CD4-positive, alpha-beta T cell treated with Interleukin-6 for 4 hours (primary cell): ENCODE measurements around the gene SOWAHD.
"Not testable (repeated sequence)": the region's sequence is repeated elsewhere in the genome, so short reads cannot be mapped to it uniquely, and the experiment has no call there.

ENCODE experiments used
- DNase-seq: peaks from one replicate; pipeline ENCODE4 v3.0.0-alpha.2; 2020; ENCODE audit warnings: mixed read lengths

The SOWAHD gene

DNA sequence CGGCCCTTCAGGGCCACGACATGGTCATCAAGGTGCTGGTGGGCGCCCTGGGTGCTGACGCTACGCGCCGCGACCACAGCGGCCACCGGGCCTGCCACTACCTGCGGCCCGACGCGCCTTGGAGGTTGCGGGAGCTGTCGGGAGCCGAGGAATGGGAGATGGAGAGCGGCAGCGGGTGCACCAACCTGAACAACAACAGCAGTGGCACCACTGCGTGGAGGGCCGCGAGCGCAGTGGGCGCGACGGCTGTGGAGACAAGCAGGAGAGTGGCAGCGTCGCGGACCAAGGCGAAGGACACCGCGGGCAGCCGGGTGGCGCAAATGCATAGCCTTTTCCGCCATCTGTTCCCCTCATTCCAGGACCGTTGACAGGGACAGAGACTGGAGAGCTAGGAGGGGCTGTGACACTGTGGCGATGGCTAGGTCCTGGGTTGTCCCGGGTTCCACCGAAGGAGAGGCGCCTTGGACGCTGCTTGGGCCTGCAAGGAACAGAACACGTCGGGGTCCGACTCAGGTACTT is 919 bp downstream of the SOWAHD start:
- DNase-seq = no peak

DNA sequence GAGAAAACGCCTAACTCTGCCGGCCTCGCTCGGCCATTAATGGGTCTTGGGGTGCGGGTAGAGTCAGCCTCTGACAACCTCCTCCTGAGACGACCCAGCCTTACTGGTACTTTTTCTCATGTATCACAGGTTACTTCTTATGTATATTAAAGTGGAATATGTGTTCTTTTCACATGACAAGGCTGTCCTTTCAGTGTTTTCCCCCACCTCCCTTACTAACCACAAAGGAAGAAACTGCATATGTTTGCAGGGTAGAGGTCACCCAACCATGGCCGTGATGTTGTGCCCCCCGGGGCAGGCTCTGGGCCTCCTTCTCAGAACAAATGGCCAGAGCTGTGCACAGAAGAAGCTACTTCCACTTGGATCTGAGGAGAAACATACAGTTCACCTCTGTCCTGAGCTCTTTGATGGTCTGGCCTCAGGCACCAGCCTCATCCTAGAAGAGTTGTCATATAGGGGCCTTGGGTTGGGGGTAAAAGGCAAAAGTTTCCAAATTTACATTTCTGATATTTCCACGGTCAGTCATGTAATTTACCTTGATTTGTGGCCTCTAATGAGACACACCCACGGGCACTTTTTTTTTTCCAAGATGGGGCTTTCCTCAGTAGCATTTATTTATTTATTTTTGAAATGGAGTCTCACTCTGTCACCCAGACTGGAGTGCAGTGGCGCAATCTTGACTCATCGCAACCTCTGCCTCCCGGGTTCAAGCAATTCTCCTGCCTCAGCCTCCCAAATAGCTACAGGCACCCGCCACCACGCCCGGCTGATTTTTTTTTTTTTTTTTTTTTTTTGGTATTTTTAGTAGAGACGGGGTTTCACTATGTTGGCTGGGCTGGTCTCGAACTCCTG is 1.9 kb downstream of the SOWAHD start:
- no peak for DNase-seq

DNA sequence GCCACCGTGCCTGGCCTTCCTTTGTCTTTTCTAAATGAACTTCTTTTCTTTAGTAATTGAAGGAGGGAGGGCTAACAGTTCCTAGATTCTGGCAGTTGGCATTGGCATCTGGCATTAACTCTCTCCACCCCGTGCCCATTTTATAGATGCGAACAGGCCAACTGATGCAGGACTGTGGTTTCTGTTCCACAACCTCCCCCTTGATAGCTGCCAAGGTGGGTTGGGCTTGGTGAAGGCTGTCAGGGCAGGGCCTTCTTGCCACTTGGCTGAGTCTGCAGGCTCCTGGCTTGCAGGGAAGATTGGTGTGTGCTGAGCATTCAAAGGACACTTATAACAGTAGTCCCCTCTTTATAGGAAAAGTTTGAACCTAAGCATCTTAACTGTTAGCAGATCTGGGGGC is 4.3 kb downstream of the SOWAHD start:
- DNase-seq = no peak

DNA sequence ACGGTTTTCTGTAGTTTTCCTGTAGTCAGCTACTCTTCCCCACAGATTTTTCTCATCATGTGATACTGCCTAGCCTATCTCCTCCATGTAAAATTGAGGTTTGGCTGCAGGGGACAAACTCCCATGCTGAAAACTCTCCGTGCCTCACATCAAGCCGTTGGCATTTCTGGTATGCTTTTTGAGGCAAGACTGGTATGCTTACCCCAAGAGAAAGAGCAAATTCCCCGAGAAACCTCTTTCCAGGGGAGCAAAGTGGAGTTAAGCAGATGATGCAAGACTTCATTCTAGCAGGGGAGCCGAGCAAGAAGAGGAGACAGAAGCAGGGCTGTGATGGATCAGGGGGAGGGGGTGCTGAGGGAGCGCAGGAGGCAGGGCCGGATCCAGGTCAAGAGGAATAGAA is 4.8 kb downstream of the SOWAHD start:
- no peak for DNase-seq

DNA sequence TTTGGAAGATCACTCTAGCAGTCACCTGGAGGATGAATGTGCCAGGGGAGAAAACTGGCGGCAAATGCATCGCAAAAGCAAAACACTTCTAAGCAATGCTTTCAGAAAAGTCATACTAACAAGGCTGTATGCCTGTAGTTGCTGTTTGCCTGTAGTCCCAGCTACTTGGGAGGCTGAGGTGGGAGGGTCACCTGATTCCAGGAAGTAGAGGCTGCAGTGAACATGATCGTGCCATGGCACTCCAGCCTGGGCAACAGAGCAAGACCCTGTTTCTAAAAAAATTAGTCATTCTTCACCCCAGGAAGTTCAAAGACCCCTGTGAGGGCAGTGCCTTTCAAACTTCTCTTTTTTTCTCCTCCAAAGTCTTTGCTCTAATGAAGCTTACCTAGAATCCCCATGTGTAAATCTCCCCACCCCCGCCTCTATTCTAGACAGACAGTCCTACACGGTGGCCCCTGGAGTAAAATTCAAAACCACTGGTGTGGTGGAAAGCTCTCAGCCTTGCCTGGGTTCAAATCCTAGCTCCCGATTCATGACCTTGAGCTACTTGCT is 5.5 kb downstream of the SOWAHD start:
- no peak for DNase-seq

DNA sequence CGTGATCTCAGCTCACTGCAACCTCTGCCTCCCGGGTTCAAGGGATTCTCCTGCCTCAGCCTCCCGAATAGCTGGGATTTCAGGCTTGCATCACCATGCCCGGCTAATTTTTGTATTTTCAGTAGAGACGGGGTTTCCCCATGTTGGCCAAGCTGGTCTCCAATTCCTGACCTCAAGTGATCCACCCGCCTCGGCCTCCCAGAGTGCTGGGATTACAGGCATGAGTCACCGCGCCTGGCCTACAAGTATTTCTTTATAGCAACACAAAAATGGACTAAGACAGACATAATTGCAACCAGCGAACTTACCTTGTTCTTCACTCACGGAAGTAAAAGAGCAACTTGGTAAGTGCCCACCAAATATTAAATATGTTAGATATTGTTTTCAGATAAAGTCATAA is 10.0 kb downstream of the SOWAHD start:
- DNase-seq = not testable (repeated sequence)

DNA sequence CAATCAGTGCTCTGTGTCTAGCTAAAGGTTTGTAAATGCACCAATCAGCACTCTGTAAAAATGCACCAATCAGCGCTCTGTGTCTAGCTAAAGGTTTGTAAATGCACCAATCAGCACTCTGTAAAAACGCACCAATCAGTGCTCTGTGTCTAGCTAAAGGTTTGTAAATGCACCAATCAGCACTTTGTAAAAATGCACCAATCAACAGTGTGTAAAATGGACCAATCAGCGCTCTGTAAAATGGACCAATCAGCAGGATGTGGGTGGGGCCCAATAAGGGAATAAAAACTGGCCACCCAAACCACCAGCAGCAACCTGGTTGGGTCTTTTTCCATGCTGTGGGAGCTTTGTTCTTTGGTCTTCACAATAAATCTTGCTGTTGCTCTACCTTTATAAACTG is 11.0 kb downstream of the SOWAHD start:
- DNase-seq = not testable (repeated sequence)

DNA sequence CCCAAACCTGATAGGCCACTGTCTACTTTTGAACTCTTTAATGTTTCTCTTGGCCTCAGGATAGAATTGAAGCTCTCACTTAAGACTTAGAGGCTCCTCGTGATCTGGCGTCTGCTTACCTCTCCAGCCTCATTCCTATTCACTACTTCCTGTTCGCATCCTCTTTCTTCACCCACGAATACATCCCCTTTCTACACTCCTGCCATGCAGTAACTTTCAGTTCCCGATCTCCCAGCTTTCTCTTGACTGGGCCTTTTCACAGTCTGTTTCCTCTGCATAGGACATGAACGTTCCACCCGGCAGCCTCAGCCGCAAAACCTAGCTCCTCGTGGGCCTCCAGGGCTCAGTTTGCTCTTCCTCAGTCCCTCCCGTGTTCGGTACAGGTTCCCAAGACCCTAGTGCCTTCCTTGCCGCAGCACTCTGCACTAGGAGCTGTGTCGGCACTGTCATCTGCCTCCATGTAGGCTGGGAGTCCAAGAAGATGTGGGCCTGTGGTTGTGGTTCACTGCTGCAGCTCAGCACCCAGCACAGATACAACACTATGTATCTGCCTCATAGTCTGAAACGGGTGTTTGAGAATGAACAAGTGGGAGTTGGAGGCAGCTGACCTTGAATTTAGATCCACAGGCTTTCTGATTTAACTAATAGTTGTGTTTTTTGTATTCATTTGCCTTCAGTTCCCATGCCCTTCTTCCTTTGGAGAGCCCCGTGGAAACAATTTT is 17.3 kb downstream of the SOWAHD start:
- DNase-seq = no peak

DNA sequence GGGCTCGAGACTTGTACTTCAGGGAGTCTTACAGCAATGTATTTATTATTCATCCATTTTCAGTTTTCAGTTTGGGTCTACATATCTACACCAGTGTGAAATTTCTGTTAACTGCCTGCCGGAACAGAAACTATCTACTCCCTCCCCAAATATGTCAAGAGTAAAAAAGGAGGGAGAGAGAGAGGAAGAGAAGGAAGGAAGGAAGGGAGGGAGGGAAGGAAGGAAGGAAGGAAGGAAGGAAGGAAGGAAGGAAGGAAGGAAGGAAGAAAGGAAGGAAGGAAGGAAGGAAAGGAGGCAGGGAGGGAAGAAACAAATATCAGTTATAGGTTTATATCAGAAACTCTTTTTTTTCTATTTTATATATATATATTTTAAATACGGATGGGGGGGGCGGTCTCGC is 20.4 kb downstream of the SOWAHD start:
- DNase-seq = no peak

DNA sequence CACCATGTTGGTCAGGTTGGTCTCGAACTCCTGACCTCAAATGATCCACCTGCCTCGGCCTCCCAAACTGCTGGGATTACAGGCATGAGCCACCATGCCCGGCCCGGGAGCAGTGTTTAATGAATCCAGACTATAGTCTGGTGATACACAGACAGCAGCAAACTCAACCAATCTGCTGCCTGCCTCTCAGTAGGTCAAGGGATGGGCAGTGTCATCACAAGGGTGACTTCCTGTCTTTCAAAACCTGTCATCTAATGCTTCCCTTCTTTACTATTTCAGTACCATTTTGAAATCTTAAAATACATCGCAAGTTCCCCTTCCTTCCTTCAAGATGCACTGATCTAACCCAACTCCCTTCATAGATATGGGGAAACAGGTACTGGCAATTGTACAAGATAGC is 24.6 kb downstream of the SOWAHD start:
- DNase-seq = no peak

DNA sequence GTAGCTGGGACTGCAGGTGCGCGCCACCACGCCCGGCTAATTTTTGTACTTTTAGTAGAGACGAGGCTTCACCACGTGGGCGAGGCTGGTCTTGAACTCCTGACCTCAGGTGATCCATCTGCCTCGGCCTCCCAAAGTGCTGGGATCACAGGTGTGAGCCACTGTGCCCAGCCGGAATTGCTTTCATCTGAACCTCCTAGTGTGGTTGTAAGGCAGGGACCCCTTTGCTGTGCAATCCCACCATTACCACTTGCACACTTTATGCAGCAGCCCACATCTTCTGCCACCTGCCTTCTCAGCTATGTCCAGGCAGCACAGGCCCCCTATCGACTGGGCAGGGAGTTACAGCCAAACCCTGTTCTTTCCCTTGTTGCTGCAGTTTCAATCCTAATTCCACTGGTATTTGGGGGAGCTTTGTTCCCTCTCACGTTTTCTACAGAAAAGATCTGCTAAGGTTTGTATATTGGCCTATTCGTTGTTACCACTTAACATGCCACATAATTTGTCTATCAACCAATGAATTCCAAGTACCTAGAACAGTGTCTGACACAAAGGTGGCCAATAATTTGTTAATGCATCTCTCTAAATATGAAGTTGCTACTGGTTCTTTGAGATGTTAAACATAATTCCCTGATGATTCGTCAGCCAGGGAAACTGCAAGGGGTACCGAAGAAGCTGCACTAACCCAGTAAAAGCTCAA is 26.5 kb downstream of the SOWAHD start:
- DNase-seq = peak; percentile 56

DNA sequence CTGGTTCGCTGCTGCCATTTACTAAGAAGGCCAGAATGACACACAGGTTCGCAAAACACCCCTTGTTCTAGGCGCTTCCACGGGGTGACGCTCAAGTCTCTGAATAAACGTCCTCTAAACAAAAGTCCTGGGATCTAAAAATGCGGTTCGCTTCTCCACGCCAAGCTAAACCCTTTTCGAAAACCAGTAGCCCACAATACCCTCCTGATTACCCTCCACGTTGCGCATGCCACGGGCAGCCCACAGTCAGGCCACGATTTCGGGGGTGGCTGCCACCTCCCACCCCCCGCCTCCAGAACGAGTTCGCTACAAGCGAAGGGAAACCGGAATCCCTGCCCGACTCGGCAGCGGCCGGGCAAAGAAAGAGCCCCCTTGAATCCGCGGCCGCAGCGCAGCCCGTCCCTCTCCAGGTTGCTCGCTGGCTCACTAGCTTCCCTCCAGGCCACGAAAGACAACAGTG is 32.6 kb downstream of the SOWAHD start:
- peak; percentile 24 for DNase-seq

DNA sequence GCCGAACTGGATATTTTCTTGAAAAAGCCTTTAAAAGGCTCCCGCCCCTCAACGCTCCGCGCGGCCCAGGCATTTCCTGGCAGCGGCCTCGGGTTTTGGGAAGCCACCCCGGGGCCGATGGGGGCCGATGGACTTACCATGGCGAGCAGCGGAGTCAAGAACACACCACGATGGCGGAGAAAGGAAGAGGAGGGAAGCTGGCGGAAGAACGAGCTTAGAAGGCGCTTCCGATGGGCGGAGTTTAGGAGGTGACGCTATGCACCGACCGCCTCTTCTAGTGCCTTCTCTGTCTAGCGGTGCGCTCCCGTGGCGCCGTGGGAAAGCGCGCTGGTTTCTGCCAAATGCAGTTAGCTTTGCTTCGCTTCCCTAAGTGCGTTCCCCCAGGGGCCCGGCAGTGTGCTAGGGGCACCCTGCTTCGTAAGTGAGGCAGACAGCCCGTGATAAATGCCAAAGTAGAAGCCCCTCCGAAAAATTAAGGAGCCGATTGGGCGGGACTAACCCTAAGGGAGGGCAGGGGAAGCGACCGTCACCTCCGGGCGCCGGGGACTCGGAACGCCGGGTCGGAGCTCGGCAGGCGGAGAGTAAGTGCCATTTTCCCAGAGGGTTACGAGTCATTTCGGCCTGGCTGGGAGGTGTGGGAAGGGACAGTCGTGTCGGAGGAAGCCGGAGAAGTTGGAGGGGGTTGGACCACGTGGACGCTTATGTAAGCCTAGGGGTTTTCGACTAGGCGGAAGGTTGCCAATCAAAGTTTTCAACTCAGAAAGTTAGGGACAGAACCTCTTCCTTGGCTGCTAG is 33.2 kb downstream of the SOWAHD start, which contains the start of gene RPL39:
RPL39 (minus strand) TSS at position 194 of the 795 bp plus-strand sequence; CDS start at position 140, 54 bp downstream.
- peak; percentile 84 for DNase-seq

DNA sequence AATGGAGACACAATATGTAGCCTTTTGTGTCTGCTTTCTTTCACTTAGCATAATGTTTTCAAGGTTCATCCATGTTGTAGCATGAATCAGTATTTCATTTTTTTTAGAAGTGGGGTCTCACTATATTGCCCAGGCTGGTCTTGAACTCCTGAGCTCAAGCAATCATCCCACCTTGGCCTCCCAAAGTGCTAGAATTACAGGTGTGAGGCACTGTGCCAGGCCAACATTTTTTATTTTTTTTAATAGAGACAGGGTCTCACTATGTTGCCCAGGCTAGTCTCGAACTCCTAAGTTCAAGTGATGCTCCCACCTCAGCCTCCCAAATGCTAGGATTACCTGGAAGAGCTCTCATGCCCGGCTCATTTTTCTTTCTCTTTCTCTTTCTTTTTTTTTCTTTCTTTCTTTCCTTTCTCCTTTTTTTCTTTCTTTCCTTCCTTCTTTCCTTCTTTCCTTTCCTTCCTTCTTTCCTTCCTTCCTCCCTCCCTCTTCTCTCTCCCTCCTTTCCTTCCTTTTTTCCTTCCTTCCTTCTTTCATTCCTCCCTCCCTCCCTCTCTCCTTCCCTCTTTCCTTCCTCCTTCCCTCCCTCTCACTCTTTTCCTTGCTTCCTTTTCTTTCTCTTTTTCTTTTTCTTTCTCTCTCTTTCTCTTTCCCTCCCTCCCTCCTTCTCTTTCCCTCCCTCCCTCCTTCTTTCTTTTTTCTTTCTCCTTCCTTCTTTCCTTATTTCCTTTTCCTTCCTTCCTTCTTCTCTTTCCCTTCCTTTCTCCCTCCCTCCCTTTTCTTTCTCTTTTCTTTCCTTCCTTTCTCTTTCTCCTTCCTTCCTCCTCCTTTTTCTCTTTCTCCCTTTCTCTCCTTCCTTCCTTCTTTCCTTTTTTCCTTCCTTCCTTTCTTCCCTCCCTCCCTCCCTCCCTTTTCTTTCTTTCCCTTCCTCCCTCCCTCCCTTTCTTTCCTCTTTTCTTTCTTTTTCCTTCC is 43.1 kb downstream of the SOWAHD start:
- DNase-seq = no peak

DNA sequence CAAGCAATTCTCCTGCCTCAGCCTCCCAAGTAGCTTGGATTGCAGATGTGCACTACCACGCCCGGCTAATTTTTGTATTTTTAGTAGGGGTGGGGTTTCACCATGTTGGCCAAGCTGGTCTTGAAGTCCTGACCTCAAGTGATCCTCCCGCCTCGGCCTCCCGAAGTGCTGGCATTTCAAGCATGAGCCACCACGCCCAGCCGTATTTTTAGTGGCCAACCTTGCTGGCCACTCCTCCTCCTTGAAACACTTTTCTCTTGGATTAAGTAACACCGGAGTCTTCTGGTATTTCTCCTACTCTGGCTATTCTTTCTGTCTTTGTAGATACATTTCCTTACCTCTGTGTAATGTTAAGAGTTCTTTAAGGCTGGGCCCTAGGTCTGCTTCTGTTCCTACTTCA is 44.2 kb downstream of the SOWAHD start:
- DNase-seq = no peak

DNA sequence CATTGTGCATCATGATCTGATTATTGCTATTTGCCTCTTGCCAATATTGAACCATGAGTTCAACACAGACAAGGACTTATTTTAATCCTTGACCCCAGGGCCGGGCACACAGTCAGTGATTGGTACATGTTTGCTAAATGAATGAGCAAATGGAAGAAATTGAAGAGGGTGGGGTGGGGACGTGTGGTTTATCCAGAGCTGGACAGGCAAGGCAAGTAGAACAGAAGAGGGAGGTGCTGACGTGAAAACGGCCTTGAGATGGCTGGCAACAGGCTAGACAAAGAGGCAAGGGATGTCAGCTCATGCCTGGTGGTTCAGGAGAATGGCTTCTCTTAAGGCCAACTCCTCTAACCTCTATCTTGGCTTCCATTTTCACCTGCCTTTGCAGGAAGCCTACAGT is 50.1 kb downstream of the SOWAHD start:
- not testable (repeated sequence) for DNase-seq

DNA sequence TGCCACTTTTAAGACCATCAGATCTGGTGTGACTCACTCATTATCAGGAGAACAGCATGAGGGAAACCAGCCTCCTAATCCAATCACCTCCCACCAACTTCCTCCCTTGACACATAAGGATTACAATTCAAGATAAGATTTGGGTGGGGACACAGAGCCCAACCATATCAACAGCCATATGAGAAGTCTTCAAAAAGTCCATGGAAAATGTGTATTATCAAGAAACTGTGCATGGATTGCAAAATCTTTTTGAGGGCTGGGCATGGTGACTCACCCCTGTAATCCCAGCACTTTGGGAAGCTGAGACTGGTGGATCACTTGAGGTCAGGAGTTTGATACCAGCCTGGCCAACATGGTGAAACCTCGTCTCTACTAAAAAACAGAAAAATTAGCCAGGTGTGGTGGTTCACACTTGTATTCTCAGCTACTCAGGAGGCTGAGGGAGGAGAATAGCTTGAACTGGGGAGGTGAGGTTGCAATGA is 50.8 kb downstream of the SOWAHD start:
- DNase-seq = no peak
